ENCODE measurements around the gene C1QTNF4. TPM values are rescaled to one million over a fixed set of nuclear protein-coding genes. Genes with fewer than 3 reads are reported as not detected.

The C1QTNF4 gene
- total and polyA plus RNA-seq, 2 of the 13 experiments (the other 11 are each of a cell fraction or from before 2014, with no cell fraction given): not detected

DNA sequence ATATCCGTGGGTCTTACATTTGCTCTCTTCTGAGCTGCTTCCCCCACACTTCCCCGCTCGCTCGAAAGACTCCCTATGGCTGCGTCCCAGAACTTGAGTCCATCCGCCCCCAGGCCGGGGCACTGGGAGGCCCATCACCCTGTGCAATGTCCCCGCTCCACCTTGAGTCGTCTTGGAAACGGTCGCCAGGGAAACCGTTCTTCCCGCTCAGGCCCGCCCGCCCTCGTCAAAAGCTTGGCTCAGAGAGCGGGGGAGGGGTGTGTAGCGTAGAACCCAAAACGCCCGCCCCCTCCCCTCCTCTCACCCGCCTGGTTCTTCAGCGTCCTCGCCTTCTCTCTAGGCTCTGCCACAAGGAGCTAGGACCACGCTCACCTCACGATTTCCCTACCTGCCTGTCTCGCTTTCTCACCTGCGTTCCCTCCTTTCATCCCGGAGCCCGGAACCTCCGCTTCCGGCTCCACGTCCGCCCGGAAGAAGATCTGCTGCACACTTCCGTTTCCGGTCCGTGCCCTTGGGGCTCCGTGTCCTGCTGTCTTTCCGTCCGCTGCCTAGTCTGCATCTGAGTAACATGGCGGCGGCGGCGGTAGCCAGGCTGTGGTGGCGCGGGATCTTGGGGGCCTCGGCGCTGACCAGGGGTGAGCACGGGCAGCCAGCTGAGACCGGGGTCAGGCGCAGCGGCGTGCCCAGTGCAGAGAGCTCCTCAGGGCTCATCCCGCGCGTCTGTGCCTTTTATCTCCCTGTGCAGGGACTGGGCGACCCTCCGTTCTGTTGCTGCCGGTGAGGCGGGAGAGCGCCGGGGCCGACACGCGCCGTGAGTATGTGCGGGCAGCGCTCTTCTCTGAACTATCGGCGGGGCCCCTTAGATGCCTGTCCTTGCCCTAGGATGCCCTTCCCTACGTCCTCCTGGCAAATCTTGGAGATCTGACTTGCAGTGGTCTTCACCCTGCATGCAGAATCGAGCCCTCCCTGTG lies 15.4 kb downstream of the C1QTNF4 start, which contains the start of the genes KBTBD4 and NDUFS3 (continued):
- TF ChIP-seq, protein P1, sequence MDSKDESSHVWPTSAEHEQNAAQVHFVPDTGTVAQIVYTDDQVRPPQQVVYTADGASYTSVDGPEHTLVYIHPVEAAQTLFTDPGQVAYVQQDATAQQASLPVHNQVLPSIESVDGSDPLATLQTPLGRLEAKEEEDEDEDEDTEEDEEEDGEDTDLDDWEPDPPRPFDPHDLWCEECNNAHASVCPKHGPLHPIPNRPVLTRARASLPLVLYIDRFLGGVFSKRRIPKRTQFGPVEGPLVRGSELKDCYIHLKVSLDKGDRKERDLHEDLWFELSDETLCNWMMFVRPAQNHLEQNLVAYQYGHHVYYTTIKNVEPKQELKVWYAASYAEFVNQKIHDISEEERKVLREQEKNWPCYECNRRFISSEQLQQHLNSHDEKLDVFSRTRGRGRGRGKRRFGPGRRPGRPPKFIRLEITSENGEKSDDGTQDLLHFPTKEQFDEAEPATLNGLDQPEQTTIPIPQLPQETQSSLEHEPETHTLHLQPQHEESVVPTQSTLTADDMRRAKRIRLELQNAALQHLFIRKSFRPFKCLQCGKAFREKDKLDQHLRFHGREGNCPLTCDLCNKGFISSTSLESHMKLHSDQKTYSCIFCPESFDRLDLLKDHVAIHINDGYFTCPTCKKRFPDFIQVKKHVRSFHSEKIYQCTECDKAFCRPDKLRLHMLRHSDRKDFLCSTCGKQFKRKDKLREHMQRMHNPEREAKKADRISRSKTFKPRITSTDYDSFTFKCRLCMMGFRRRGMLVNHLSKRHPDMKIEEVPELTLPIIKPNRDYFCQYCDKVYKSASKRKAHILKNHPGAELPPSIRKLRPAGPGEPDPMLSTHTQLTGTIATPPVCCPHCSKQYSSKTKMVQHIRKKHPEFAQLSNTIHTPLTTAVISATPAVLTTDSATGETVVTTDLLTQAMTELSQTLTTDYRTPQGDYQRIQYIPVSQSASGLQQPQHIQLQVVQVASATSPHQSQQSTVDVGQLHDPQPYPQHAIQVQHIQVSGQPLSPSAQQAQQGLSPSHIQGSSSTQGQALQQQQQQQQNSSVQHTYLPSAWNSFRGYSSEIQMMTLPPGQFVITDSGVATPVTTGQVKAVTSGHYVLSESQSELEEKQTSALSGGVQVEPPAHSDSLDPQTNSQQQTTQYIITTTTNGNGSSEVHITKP (CRISPR knock-in tag; IDR thresholded peaks at IDR 0.05; ENCODE audit: low read depth): peak; percentile 78; the same call in 1 of the 2 replicates
- TF ChIP-seq ZNF264 (CRISPR knock-in tag; IDR thresholded peaks at IDR 0.05): peak; percentile 56; the same call in 1 of the 2 replicates
- TF ChIP-seq, protein P2, sequence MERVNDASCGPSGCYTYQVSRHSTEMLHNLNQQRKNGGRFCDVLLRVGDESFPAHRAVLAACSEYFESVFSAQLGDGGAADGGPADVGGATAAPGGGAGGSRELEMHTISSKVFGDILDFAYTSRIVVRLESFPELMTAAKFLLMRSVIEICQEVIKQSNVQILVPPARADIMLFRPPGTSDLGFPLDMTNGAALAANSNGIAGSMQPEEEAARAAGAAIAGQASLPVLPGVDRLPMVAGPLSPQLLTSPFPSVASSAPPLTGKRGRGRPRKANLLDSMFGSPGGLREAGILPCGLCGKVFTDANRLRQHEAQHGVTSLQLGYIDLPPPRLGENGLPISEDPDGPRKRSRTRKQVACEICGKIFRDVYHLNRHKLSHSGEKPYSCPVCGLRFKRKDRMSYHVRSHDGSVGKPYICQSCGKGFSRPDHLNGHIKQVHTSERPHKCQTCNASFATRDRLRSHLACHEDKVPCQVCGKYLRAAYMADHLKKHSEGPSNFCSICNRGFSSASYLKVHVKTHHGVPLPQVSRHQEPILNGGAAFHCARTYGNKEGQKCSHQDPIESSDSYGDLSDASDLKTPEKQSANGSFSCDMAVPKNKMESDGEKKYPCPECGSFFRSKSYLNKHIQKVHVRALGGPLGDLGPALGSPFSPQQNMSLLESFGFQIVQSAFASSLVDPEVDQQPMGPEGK (CRISPR knock-in tag; IDR thresholded peaks at IDR 0.05): peak; percentile 59
- peak; percentile 88 for TF ChIP-seq MIXL1 (CRISPR knock-in tag; IDR thresholded peaks at IDR 0.05)
- peak; percentile 95 for TF ChIP-seq PHF5A (CRISPR knock-in tag; IDR thresholded peaks at IDR 0.05; ENCODE audit: low read depth, unreplicated experiment)
- peak; percentile 88 for TF ChIP-seq AGO1 (IDR thresholded peaks at IDR 0.05; ENCODE audit: low read depth, low read length, poor library complexity, severe bottlenecking)
- TF ChIP-seq CCDC6 (CRISPR knock-in tag; IDR thresholded peaks at IDR 0.05): peak; percentile 91
- peak; percentile 62; the same call in 1 of the 2 replicates for TF ChIP-seq REXO4 (CRISPR knock-in tag; IDR thresholded peaks at IDR 0.05; ENCODE audit: borderline replicate concordance)
- no peak for TF ChIP-seq MLLT10 (CRISPR knock-in tag; IDR thresholded peaks at IDR 0.05)
- peak; percentile 88 for TF ChIP-seq RXRA (CRISPR knock-in tag; IDR thresholded peaks at IDR 0.05)
- peak; percentile 51 for TF ChIP-seq ZSCAN21 (CRISPR knock-in tag; IDR thresholded peaks at IDR 0.05; ENCODE audit: borderline replicate concordance)
- TF ChIP-seq NONO (IDR thresholded peaks at IDR 0.05): no peak
- peak; percentile 98 for TF ChIP-seq NONO (CRISPR knock-in tag; conservative IDR thresholded peaks at IDR 0.05)
- TF ChIP-seq ONECUT2 (CRISPR knock-in tag; IDR thresholded peaks at IDR 0.05): no peak
- TF ChIP-seq TEAD2 (CRISPR knock-in tag; IDR thresholded peaks at IDR 0.05): 0 out of 2 replicates have a peak, but pooled peaks have one; percentile 50
- TF ChIP-seq ZFP41 (CRISPR knock-in tag; IDR thresholded peaks at IDR 0.05; ENCODE audit: borderline replicate concordance): no peak
- TF ChIP-seq, protein P3, sequence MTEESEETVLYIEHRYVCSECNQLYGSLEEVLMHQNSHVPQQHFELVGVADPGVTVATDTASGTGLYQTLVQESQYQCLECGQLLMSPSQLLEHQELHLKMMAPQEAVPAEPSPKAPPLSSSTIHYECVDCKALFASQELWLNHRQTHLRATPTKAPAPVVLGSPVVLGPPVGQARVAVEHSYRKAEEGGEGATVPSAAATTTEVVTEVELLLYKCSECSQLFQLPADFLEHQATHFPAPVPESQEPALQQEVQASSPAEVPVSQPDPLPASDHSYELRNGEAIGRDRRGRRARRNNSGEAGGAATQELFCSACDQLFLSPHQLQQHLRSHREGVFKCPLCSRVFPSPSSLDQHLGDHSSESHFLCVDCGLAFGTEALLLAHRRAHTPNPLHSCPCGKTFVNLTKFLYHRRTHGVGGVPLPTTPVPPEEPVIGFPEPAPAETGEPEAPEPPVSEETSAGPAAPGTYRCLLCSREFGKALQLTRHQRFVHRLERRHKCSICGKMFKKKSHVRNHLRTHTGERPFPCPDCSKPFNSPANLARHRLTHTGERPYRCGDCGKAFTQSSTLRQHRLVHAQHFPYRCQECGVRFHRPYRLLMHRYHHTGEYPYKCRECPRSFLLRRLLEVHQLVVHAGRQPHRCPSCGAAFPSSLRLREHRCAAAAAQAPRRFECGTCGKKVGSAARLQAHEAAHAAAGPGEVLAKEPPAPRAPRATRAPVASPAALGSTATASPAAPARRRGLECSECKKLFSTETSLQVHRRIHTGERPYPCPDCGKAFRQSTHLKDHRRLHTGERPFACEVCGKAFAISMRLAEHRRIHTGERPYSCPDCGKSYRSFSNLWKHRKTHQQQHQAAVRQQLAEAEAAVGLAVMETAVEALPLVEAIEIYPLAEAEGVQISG (CRISPR knock-in tag; IDR thresholded peaks at IDR 0.05): peak; percentile 97
